ENCODE data around the gene PPM1F.

- TF ChIP-seq CTCF (IDR thresholded peaks at IDR 0.05; ENCODE audit: poor library complexity, severe bottlenecking) (no peak), EP300 (conservative IDR thresholded peaks at IDR 0.05; ENCODE audit: poor library complexity, severe bottlenecking) (no peak)
These were observed 48.3 kb downstream of the PPM1F start for GRCh38 chr22:21904250-21904789.

All from neural cell (in vitro differentiated cells).